ENCODE measurements around the gene DDAH2. TPM values are rescaled to one million over a fixed set of nuclear protein-coding genes. Genes with fewer than 3 reads are reported as not detected.

Gene DDAH2
- total and polyA plus RNA-seq, 10 of the 15 experiments (the other 5 are each of a cell fraction or from before 2014, with no cell fraction given), result 0.35 to 9.9 (median 6.2) TPM

DNA sequence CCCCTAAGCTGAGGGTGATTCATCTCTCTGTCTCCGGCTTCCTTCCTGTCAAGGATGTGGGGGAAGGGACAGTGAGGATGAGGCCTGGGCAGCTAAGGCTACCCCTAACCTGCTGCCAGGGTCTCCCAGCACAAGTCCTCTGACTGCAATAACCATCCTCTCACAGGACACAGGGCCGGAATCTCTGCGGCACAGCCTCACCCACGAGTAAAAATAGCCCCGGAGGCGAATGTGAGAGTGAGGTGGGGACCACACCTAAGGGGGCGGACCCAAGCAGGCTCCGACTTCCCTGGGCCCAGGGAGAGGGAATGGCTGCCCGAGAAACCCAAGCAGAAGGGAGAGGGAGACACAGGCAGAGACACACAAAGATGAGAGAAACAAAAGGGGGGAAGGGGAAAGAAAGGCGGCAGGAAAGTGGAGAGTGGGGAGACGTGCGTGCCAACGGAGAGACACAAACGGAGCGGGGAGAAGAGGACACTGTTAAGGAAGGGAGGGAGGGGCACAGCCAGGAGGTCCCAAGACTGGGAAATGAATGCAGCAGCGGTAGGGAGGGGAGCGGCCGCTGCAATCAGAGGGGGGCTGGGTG lies 5.8 kb upstream of the DDAH2 start (continued):
- no peak for TF ChIP-seq STAT3 (IDR thresholded peaks at IDR 0.05; ENCODE audit: low read depth, low read length)
- TF ChIP-seq, protein P1, sequence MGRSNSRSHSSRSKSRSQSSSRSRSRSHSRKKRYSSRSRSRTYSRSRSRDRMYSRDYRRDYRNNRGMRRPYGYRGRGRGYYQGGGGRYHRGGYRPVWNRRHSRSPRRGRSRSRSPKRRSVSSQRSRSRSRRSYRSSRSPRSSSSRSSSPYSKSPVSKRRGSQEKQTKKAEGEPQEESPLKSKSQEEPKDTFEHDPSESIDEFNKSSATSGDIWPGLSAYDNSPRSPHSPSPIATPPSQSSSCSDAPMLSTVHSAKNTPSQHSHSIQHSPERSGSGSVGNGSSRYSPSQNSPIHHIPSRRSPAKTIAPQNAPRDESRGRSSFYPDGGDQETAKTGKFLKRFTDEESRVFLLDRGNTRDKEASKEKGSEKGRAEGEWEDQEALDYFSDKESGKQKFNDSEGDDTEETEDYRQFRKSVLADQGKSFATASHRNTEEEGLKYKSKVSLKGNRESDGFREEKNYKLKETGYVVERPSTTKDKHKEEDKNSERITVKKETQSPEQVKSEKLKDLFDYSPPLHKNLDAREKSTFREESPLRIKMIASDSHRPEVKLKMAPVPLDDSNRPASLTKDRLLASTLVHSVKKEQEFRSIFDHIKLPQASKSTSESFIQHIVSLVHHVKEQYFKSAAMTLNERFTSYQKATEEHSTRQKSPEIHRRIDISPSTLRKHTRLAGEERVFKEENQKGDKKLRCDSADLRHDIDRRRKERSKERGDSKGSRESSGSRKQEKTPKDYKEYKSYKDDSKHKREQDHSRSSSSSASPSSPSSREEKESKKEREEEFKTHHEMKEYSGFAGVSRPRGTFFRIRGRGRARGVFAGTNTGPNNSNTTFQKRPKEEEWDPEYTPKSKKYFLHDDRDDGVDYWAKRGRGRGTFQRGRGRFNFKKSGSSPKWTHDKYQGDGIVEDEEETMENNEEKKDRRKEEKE (IDR thresholded peaks at IDR 0.05), result no peak
- TF ChIP-seq TCF3 (IDR thresholded peaks at IDR 0.05; ENCODE audit: borderline replicate concordance, insufficient read depth, low read depth, low read length), result no peak
- no peak for TF ChIP-seq MTA3 (IDR thresholded peaks at IDR 0.05; ENCODE audit: borderline replicate concordance, low read length)
- peak; percentile 89 for TF ChIP-seq HDGF (IDR thresholded peaks at IDR 0.05)
- TF ChIP-seq FOXM1 (IDR thresholded peaks at IDR 0.05; ENCODE audit: low read depth, low read length), result no peak
- TF ChIP-seq BHLHE40 (IDR thresholded peaks at IDR 0.05; ENCODE audit: borderline replicate concordance in 1 of 2, low read depth in 2 of 2, low read length in 1 of 2), result peak; percentile 22 to 49; a peak in 1 of 4 replicates
- no peak for TF ChIP-seq ZZZ3 (IDR thresholded peaks at IDR 0.05; ENCODE audit: control insufficient read depth, insufficient read length, low read depth)
- no peak for TF ChIP-seq PML (IDR thresholded peaks at IDR 0.05; ENCODE audit: low read length)
- TF ChIP-seq IKZF2 (IDR thresholded peaks at IDR 0.05), result peak in 1 of 2 experiments; percentile 8; a peak in 3 of 4 replicates
- TF ChIP-seq, protein P2, sequence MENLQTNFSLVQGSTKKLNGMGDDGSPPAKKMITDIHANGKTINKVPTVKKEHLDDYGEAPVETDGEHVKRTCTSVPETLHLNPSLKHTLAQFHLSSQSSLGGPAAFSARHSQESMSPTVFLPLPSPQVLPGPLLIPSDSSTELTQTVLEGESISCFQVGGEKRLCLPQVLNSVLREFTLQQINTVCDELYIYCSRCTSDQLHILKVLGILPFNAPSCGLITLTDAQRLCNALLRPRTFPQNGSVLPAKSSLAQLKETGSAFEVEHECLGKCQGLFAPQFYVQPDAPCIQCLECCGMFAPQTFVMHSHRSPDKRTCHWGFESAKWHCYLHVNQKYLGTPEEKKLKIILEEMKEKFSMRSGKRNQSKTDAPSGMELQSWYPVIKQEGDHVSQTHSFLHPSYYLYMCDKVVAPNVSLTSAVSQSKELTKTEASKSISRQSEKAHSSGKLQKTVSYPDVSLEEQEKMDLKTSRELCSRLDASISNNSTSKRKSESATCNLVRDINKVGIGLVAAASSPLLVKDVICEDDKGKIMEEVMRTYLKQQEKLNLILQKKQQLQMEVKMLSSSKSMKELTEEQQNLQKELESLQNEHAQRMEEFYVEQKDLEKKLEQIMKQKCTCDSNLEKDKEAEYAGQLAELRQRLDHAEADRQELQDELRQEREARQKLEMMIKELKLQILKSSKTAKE (IDR thresholded peaks at IDR 0.05; ENCODE audit: low read depth, poor library complexity, severe bottlenecking), result no peak
- TF ChIP-seq SREBF2 (IDR thresholded peaks at IDR 0.05; ENCODE audit: low read length), result no peak
- TF ChIP-seq, protein P3, sequence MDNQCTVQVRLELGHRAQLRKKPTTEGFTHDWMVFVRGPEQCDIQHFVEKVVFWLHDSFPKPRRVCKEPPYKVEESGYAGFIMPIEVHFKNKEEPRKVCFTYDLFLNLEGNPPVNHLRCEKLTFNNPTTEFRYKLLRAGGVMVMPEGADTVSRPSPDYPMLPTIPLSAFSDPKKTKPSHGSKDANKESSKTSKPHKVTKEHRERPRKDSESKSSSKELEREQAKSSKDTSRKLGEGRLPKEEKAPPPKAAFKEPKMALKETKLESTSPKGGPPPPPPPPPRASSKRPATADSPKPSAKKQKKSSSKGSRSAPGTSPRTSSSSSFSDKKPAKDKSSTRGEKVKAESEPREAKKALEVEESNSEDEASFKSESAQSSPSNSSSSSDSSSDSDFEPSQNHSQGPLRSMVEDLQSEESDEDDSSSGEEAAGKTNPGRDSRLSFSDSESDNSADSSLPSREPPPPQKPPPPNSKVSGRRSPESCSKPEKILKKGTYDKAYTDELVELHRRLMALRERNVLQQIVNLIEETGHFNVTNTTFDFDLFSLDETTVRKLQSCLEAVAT (IDR thresholded peaks at IDR 0.05), result peak; percentile 60; the same call in 1 of the 2 replicates
- 0 out of 2 replicates have a peak, but pooled peaks have one; percentile 11 for TF ChIP-seq RB1 (IDR thresholded peaks at IDR 0.05; ENCODE audit: borderline replicate concordance)
- TF ChIP-seq SMAD1 (IDR thresholded peaks at IDR 0.05; ENCODE audit: low read depth, partially characterized antibody), result no peak
- TF ChIP-seq, protein P4, sequence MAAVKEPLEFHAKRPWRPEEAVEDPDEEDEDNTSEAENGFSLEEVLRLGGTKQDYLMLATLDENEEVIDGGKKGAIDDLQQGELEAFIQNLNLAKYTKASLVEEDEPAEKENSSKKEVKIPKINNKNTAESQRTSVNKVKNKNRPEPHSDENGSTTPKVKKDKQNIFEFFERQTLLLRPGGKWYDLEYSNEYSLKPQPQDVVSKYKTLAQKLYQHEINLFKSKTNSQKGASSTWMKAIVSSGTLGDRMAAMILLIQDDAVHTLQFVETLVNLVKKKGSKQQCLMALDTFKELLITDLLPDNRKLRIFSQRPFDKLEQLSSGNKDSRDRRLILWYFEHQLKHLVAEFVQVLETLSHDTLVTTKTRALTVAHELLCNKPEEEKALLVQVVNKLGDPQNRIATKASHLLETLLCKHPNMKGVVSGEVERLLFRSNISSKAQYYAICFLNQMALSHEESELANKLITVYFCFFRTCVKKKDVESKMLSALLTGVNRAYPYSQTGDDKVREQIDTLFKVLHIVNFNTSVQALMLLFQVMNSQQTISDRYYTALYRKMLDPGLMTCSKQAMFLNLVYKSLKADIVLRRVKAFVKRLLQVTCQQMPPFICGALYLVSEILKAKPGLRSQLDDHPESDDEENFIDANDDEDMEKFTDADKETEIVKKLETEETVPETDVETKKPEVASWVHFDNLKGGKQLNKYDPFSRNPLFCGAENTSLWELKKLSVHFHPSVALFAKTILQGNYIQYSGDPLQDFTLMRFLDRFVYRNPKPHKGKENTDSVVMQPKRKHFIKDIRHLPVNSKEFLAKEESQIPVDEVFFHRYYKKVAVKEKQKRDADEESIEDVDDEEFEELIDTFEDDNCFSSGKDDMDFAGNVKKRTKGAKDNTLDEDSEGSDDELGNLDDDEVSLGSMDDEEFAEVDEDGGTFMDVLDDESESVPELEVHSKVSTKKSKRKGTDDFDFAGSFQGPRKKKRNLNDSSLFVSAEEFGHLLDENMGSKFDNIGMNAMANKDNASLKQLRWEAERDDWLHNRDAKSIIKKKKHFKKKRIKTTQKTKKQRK (IDR thresholded peaks at IDR 0.05; ENCODE audit: low read depth, low read length), result no peak
- peak in 1 of 2 experiments; percentile 84; a peak in 2 of 4 replicates for TF ChIP-seq ETV6 (conservative IDR thresholded peaks at IDR 0.05 in 1 of 2, IDR thresholded peaks at IDR 0.05 in 1 of 2; ENCODE audit: borderline replicate concordance in 1 of 2, low read depth in 1 of 2)
- no peak for TF ChIP-seq ZNF24 (IDR thresholded peaks at IDR 0.05)
